Endothelial cell (in vitro differentiated cells): Measurements from ENCODE around the gene TMEM108. TPM values are rescaled to one million over a fixed set of nuclear protein-coding genes. Genes with fewer than 3 reads are reported as not detected.

Experiments used
- DNase-seq: peaks from one replicate; pipeline ENCODE4 v3.0.0; 2021; ENCODE audit warnings: low spot score
- H3K27ac Mint-ChIP-seq: one replicate; pipeline ENCODE4 v1.8.0; 2021; ENCODE audit warnings: mixed read lengths, inconsistent platforms; ENCODE audit not compliant: unreplicated experiment
- H3K27me3 Mint-ChIP-seq: one replicate; pipeline ENCODE4 v1.8.0; 2021; ENCODE audit warnings: mild to moderate bottlenecking, moderate library complexity, mixed read lengths, inconsistent platforms; ENCODE audit not compliant: unreplicated experiment
- H3K36me3 Mint-ChIP-seq: one replicate; pipeline ENCODE4 v1.8.0; 2021; ENCODE audit warnings: mild to moderate bottlenecking, low read depth, mixed read lengths, inconsistent platforms; ENCODE audit not compliant: unreplicated experiment
- H3K4me1 Mint-ChIP-seq: one replicate; pipeline ENCODE4 v1.8.0; 2021; ENCODE audit warnings: mild to moderate bottlenecking, mixed read lengths, inconsistent platforms; ENCODE audit not compliant: unreplicated experiment
- H3K4me3 Mint-ChIP-seq: one replicate; pipeline ENCODE4 v1.8.0; 2021; ENCODE audit warnings: mild to moderate bottlenecking, mixed read lengths, inconsistent platforms; ENCODE audit not compliant: unreplicated experiment
- H3K9me3 Mint-ChIP-seq: one replicate; pipeline ENCODE4 v1.8.0; 2021; ENCODE audit warnings: mixed read lengths, inconsistent platforms; ENCODE audit not compliant: unreplicated experiment
- total RNA-seq: library from RNA; stranded (reverse); fragmentation: NEBNext Ultra II Directional; extraction: Animal tissue kit (Norgen Biotek cat#: 25700); gene quantifications from one replicate; pipeline ENCODE4 v1.2.1, GENCODE V29; 2021; ENCODE audit not compliant: unreplicated experiment
- TF ChIP-seq, protein P1 (sequence below): fragments of 200-600 bp; sonication (generic); IDR thresholded peaks from one replicate; pipeline ENCODE4 v1.5.0; 2021; ENCODE audit warnings: antibody characterized with exemption; ENCODE audit not compliant: unreplicated experiment

TMEM108 gene
- total RNA-seq, 1 donor from 2014 or later = 14.2 TPM

GRCh38 chr3:133277813-133278212 is 239.6 kb downstream of the TMEM108 start:
- no peak for DNase-seq
- TF ChIP-seq, protein P1, sequence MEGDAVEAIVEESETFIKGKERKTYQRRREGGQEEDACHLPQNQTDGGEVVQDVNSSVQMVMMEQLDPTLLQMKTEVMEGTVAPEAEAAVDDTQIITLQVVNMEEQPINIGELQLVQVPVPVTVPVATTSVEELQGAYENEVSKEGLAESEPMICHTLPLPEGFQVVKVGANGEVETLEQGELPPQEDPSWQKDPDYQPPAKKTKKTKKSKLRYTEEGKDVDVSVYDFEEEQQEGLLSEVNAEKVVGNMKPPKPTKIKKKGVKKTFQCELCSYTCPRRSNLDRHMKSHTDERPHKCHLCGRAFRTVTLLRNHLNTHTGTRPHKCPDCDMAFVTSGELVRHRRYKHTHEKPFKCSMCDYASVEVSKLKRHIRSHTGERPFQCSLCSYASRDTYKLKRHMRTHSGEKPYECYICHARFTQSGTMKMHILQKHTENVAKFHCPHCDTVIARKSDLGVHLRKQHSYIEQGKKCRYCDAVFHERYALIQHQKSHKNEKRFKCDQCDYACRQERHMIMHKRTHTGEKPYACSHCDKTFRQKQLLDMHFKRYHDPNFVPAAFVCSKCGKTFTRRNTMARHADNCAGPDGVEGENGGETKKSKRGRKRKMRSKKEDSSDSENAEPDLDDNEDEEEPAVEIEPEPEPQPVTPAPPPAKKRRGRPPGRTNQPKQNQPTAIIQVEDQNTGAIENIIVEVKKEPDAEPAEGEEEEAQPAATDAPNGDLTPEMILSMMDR = no peak
- no peaks in the 10 kb centered on the region for H3K27me3 Mint-ChIP-seq

GRCh38 chr3:133278260-133279043 is 240.3 kb downstream of the TMEM108 start:
- no peak overlapping the region for H3K4me3 Mint-ChIP-seq
- H3K4me1 Mint-ChIP-seq = no peaks in the 10 kb centered on the region
- no peaks in the 10 kb centered on the region for H3K27me3 Mint-ChIP-seq
- H3K36me3 Mint-ChIP-seq = no peaks in the 10 kb centered on the region
- H3K9me3 Mint-ChIP-seq = no peaks in the 10 kb centered on the region
- no peak overlapping the region for H3K27ac Mint-ChIP-seq
- no peak for DNase-seq
- TF ChIP-seq, protein P1 = no peak

More at GRCh38 chr3:133277813-133278212, 239.6 kb downstream of the TMEM108 start:
- no peaks in the 10 kb centered on the region for H3K9me3 Mint-ChIP-seq
- no peak overlapping the region for H3K27ac Mint-ChIP-seq
- no peaks in the 10 kb centered on the region for H3K36me3 Mint-ChIP-seq
- H3K4me1 Mint-ChIP-seq = no peaks in the 10 kb centered on the region
- no peak overlapping the region for H3K4me3 Mint-ChIP-seq

DNA sequence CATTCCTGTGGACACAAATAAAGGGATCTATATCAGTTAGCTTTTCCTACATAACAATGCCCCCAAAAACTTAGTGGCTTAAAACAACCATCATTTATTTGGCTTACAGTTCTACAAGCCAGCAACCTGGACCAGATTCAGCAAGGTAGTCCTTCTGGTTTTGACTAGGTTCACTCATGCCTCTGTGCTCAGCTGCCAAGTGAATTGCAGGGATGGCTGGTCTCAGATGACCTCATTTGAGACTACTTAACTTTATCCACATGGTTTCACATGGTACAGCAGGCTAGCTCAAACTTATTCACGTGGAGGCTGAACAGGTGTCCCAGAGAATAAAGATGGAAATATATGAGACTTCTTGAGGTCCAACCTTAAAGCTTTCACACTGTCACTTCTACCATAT is 242.4 kb downstream of the TMEM108 start:
- Mint-ChIP-seq H3K36me3 (no peaks in the 10 kb centered on the region), H3K4me3 (no peak overlapping the region), H3K27ac (no peak overlapping the region), H3K9me3 (no peaks in the 10 kb centered on the region), H3K4me1 (peaks cover 7% of the 10 kb centered on the region), H3K27me3 (peaks cover 3% of the 10 kb centered on the region)
- TF ChIP-seq, protein P1 = no peak
- no peak for DNase-seq

GRCh38 chr3:133282236-133282635 is 244.0 kb downstream of the TMEM108 start:
- Mint-ChIP-seq H3K27me3 (peaks cover 3% of the 10 kb centered on the region), H3K4me3 (no peak overlapping the region), H3K9me3 (no peaks in the 10 kb centered on the region), H3K36me3 (no peaks in the 10 kb centered on the region), H3K4me1 (peaks cover 9% of the 10 kb centered on the region), H3K27ac (no peak overlapping the region)
- DNase-seq = no peak
- TF ChIP-seq, protein P1 = no peak

DNA sequence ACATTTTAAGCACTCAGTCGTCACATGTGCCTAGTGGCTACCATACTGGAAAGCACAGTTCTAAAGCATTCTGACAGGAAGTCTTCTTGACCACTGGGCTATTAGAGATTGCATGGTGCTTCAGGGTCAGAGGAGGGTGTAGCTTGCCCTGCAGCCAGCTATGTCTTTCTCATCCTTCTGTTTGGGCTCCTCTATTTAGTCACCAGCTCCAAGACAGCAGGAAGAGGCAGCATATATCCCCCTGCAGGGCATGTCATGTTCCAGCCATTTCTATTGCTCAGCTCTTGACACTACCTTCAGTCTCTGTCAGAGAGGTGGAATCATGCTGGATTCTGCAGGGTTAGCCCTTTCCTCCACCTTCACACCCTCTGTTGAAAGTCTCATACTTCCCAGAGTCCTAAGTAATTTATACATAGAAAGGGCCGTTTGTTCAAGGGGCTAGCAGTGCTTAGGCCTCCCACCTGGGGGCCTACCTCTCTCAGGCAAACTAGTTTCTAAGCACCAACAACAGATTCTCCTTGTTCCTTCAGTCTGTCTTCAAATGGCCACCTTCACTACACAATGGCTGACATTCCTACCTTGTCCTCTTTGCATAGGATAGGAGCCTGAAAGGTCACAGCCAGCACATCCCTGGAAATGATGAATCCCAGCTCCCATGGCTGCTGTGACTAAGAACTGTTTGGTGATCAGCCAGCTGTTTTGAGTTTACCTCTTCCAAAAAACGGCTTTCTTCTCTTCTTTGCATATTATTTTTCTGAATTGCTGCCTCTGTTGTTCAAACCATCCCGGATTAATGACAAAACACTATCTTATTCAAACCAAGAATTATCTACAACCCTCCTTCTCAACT is 246.0 kb downstream of the TMEM108 start:
- TF ChIP-seq, protein P1 = no peak
- Mint-ChIP-seq H3K27ac (no peak overlapping the region), H3K4me1 (peaks cover 9% of the 10 kb centered on the region), H3K9me3 (no peaks in the 10 kb centered on the region), H3K36me3 (no peaks in the 10 kb centered on the region), H3K27me3 (peaks cover 3% of the 10 kb centered on the region), H3K4me3 (no peak overlapping the region)
- DNase-seq = no peak
